Motor neuron (in vitro differentiated cells): ENCODE measurements around the gene GLI3. TPM values are rescaled to one million over a fixed set of nuclear protein-coding genes. Genes with fewer than 3 reads are reported as not detected.

Experiments used
- ATAC-seq, 8 experiments: fragments of 200-7000 bp; cut with Tn5 transposase; replicated peaks in 6 of 8; 2 replicates each; pipeline ENCODE4 v1.8.0; 2021; ENCODE audit warnings: mild to moderate bottlenecking in 8 of 8, moderate library complexity in 8 of 8
- H3K27ac ChIP-seq, 2 donors: fragments of 250-450 bp; sonication (Bioruptor Pico); 2 replicates each; pipeline ENCODE4 v1.9.0; 2021; ENCODE audit warnings: antibody characterized with exemption in 2 of 2, mild to moderate bottlenecking in 2 of 2, moderate library complexity in 1 of 2
- H3K4me1 ChIP-seq, 2 donors: fragments of 250-450 bp; sonication (Bioruptor Pico); replicated peaks in 1 of 2; 2 replicates each; pipeline ENCODE4 v1.6.1; 2021; ENCODE audit warnings: antibody characterized with exemption in 2 of 2, mild to moderate bottlenecking in 2 of 2, moderate library complexity in 1 of 2
- H3K4me3 ChIP-seq, 5 donors: fragments of 250-450 bp; sonication (Bioruptor Pico); 2 replicates each; pipeline ENCODE4 v1.9.0; 2021; ENCODE audit warnings: antibody characterized with exemption in 5 of 5, mild to moderate bottlenecking in 5 of 5, moderate library complexity in 4 of 5
- WGBS, 10 experiments: fragments of 450-650 bp; shearing (Covaris generic); methylation state at CpG; one replicate each; pipeline ENCODE4 v1.0.0; 2022; 5-methylcytosine and 5-hydroxymethylcytosine counted together
- in situ Hi-C, 9 experiments: fragments of 400-800 bp; cut with MboI; loops; one replicate each; pipeline ENCODE4 v1.15.0; 2021; ENCODE audit warnings: low sequenced_read_pairs in 9 of 9, low pct_unique_long_range_greater_than_20kb in 2 of 9; ENCODE audit not compliant: unreplicated experiment in 9 of 9
- total RNA-seq, 8 experiments: library from RNA; unstranded; fragments of 300-600 nt; gene quantifications; 2 replicates each; pipeline versions ENCODE4 v1.2.3 to v1.2.4, GENCODE V29; 2022

The GLI3 gene
- total RNA-seq, 8 experiments from 2014 or later = 0.38 to 14.2 (median 4.7) TPM

DNA sequence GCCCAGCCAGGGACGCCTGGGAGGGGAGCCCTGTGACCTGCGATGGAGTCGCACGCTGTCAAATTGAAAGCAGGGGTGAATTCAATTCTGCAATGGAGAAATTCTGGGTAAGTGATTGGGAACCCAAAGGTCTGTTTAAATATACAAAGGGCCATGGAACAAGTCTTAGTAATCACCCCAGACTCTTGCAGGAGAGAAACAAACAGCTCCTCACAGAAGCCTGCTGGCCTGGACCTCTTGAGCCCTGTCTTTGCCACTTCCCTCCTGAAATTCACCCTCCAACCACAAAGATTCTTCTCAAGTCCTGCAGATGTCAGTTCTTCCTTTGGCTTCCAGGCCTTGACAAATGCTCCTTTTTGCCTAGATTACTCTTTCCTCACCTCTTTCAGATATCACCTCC, 97.3 kb downstream of the GLI3 start:
- Histone ChIP-seq H3K4me3 (no peak overlapping the region), H3K4me1 (peaks cover 17 to 18% of the 10 kb centered on the region in 2 donors), H3K27ac (no peak overlapping the region)
- no peak for ATAC-seq
- 84 to 100% (median 96%) methylated on average over 1 to 4 of the region's 4 CpGs; no CpG with 5 or more reads in 6 of the 10 experiments for WGBS, 10 experiments
- in situ Hi-C loops = no loop called here

GRCh38 chr7:42138691-42139090, 98.3 kb downstream of the GLI3 start:
- peaks cover 12 to 22% of the 10 kb centered on the region in 2 donors for H3K4me1 ChIP-seq
- ATAC-seq = peak in 5 of 8 experiments; percentile 57 to 88 (median 82)
- no peak overlapping the region for H3K4me3 ChIP-seq
- WGBS, 10 experiments = 11 to 100% (median 80%) methylated on average over 1 to 2 of the region's 6 CpGs; no CpG with 5 or more reads in 7 of the 10 experiments
- in situ Hi-C loops = no loop called here
- H3K27ac ChIP-seq = peak overlapping the region in 1 of 2 donors; percentile 54

GRCh38 chr7:42137941-42138340, 99.1 kb downstream of the GLI3 start:
- Histone ChIP-seq H3K27ac (no peak overlapping the region), H3K4me1 (peaks cover 10 to 20% of the 10 kb centered on the region in 2 donors), H3K4me3 (no peak overlapping the region)
- ATAC-seq = no peak
- in situ Hi-C loops = no loop called here
- WGBS, 10 experiments = 80 to 100% (median 89%) methylated on average over 1 to 4 of the region's 4 CpGs; no CpG with 5 or more reads in 2 of the 10 experiments

DNA sequence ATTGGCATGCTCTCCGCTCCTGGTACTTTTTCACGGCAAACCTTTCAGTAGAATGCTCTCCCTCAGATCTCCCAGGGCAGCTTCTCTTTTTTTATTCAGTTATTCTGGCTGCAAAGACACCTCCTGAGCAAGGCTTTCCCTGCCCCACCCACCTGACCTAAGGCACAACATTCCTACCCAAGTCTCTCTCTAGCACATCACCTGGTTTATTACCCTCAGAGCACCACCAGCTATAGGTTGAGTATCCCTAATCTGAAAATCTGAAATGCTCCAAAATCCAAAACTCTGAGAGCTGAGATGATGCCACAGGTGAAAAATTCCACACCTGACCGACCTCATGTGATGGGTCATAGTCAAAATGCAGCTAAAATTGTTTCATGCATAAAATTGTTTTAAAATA, 99.6 kb downstream of the GLI3 start:
- 80 to 100% (median 100%) methylated on average over 1 to 2 of the region's 3 CpGs; no CpG with 5 or more reads in 1 of the 10 experiments for WGBS, 10 experiments
- no peak for ATAC-seq
- Histone ChIP-seq H3K4me1 (peaks cover 9 to 20% of the 10 kb centered on the region in 2 donors), H3K4me3 (no peak overlapping the region), H3K27ac (no peak overlapping the region)
- in situ Hi-C loops = no loop called here

DNA sequence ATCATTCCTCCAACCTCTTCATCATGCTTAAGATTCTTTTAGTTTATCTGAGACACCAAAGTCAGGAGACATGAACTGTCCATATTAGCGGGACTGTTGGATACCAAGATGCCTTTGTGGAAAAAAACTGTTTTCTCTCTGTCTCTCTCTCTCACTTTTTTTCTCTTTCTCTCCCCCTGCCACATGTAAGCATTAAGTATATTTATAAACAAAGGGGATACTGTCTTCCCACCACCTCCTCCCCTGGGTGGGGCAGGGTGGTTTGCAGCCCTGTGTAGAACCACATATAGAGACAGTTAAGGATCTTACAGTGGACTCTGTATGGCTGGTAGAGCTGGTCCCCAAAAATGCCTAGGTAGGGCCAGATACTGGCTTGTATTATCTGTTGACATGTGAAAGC, 101.3 kb downstream of the GLI3 start:
- Histone ChIP-seq H3K4me1 (peaks cover 9 to 20% of the 10 kb centered on the region in 2 donors), H3K27ac (no peak overlapping the region), H3K4me3 (no peak overlapping the region)
- in situ Hi-C loops = no loop called here
- WGBS, 10 experiments = 86 to 100% (median 100%) methylated on average over 1 of the region's 1 CpG; no CpG with 5 or more reads in 3 of the 10 experiments
- ATAC-seq = no peak

DNA sequence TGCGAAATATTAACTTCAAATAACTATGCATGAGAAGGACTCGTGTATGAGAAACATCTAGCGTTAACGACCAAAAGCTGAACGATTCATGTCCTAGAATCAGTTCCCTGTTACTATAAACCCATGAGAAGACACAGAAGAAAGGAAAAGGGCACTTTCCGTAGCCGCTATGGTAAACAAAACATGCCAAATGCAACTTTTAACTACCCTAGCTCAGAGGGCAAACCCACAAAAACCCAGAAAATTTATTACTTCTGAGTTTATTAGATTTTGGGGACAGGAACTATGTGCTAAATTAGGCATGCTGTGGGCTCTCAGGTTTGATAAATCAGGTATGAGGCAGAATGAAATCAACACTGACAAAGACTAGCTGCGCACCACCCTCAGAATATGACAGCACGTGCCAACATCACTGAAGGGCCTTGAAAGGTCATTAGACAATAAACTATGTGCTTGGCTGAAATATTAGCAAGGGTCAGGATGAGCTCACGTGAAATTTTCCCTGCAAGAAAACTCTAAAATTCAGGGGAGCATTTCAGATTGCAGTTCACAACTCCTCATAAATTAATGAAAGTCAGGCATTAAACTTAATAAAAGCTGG, 102.6 kb downstream of the GLI3 start:
- H3K4me3 ChIP-seq = no peak overlapping the region
- ATAC-seq = peak in 2 of 8 experiments; percentile 45 to 63
- 60 to 93% (median 88%) methylated on average over 1 to 10 of the region's 10 CpGs for WGBS, 10 experiments
- in situ Hi-C loops = no loop called here
- no peak overlapping the region for H3K27ac ChIP-seq
- peaks cover 9 to 20% of the 10 kb centered on the region in 2 donors for H3K4me1 ChIP-seq

GRCh38 chr7:42133321-42133720, 103.7 kb downstream of the GLI3 start:
- no peak for ATAC-seq
- H3K4me3 ChIP-seq = no peak overlapping the region
- no peak overlapping the region for H3K27ac ChIP-seq
- 17 to 82% (median 50%) methylated on average over 1 to 3 of the region's 3 CpGs for WGBS, 10 experiments
- in situ Hi-C loops = no loop called here
- peaks cover 1 to 12% of the 10 kb centered on the region in 2 donors for H3K4me1 ChIP-seq

GRCh38 chr7:42128703-42129102, 108.3 kb downstream of the GLI3 start:
- in situ Hi-C loops = no loop called here
- 88 to 100% (median 93%) methylated on average over 1 to 2 of the region's 2 CpGs; no CpG with 5 or more reads in 5 of the 10 experiments for WGBS, 10 experiments
- no peak overlapping the region for H3K4me3 ChIP-seq
- peak in 1 of 8 experiments; percentile 13 for ATAC-seq
- H3K4me1 ChIP-seq = no peaks in the 10 kb centered on the region
- H3K27ac ChIP-seq = no peak overlapping the region

- no peak overlapping the region for H3K27ac ChIP-seq
- in situ Hi-C loops = no loop called here
- ATAC-seq = no peak
- H3K4me1 ChIP-seq = no peaks in the 10 kb centered on the region
- no peak overlapping the region for H3K4me3 ChIP-seq
Measured at GRCh38 chr7:42127232-42127622, 109.8 kb downstream of the GLI3 start.

DNA sequence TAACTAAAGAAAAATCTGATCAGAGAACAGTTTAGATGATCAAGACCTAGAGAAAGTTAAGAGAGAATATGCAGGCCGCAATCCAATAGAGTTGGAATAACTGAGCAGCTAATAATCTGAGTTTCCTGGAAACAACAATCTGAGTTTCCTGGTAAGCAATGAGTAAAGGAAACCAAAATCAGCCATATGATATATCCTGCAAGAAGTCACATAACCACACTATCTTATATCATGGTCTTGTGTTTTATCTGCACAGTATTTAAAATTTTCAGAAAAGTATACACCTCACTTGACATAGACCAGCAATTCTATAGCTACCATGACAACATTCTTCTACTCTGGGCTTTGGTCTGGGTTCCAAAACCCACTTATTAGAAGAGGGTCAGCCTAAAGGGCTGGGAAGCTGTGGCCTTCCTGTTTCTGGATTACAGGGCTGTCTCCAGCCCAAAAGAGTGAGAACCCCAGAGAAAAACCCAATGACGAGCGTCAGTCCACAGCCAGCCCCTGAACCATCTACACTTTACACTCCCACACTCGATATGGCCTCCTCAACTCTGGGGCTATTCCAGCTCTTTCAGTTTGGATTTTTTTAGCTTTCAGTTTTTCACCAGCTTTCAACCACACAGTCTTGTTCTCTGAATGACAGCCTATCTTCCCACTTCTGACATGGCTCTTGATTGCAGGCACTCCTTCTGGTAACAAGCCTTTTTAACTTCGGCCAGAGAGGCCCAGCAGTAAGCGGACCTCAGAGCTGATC, 110.4 kb downstream of the GLI3 start:
- ATAC-seq = no peak
- in situ Hi-C loops = no loop called here
- 60 to 100% (median 95%) methylated on average over 1 to 6 of the region's 6 CpGs; no CpG with 5 or more reads in 1 of the 10 experiments for WGBS, 10 experiments
- Histone ChIP-seq H3K4me3 (no peak overlapping the region), H3K4me1 (no peaks in the 10 kb centered on the region), H3K27ac (no peak overlapping the region)

GRCh38 chr7:42125321-42125720, 111.7 kb downstream of the GLI3 start:
- Histone ChIP-seq H3K4me1 (peaks cover 0 to under 1% of the 10 kb centered on the region in 2 donors), H3K27ac (no peak overlapping the region), H3K4me3 (no peak overlapping the region)
- in situ Hi-C loops = no loop called here
- 33 to 93% (median 76%) methylated on average over 2 to 8 of the region's 8 CpGs; no CpG with 5 or more reads in 4 of the 10 experiments for WGBS, 10 experiments
- ATAC-seq = peak in 1 of 8 experiments; percentile 21

DNA sequence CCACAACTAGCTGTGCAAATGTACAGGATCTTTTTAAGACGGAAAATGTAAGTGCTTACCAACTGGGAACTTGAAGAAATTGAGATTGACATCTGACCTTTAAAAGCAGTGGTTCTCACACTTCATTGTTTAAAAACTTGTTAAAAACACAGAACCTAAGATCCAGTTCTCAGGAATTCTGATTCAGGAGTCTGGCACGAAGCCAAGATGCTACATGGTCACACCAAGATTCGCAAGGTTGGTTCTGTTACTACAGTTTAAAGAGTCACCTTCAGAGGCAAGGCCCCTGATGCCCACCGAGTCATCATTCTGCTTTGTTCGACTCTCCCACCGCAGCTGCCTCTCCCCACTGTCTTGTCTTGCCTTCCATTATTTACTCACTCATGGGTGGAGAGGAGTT, 113.3 kb downstream of the GLI3 start:
- Histone ChIP-seq H3K4me1 (peaks cover 0 to 4% of the 10 kb centered on the region in 2 donors), H3K4me3 (no peak overlapping the region), H3K27ac (no peak overlapping the region)
- in situ Hi-C loops = no loop called here
- no peak for ATAC-seq
- 76 to 100% (median 88%) methylated on average over 1 to 6 of the region's 6 CpGs for WGBS, 10 experiments

DNA sequence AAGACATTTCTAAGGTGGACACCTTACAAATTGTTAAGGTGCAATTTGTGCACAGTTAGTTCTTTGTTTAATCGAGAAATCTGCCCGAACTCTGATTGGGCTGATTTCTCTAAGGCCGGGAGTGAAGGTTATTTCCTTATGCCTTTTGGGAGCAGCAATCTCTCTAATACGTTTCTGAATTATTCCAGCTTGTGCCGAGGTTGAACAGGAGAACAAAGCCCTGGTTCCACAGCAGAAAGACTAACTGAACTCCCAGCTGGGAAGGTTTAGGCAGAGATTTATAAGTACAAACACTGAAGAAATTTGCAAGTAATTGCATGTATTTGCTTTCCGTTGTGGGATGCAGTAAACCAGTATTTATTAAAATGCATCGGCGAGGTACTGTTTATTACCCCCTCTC, 116.8 kb downstream of the GLI3 start:
- WGBS, 10 experiments = 27 to 100% (median 84%) methylated on average over 1 to 8 of the region's 8 CpGs
- H3K4me1 ChIP-seq = peaks cover 0 to 4% of the 10 kb centered on the region in 2 donors
- no peak overlapping the region for H3K4me3 ChIP-seq
- no peak overlapping the region for H3K27ac ChIP-seq
- in situ Hi-C loops = no loop called here
- ATAC-seq = peak in 1 of 8 experiments; percentile 35
